HG03066 (cell line): ENCODE results near the gene SYT2.
"Not testable (repeated sequence)": the region's sequence is repeated elsewhere in the genome, so short reads cannot be mapped to it uniquely, and the experiment has no call there.

Source experiments
- ATAC-seq: cut with Tn5 transposase; IDR thresholded peaks from one replicate; pipeline ENCODE4 v1.9.1; 2021; ENCODE audit warnings: low read depth; ENCODE audit not compliant: unreplicated experiment

SYT2 gene

GRCh38 chr1:202645097-202645476, 65.2 kb downstream of the SYT2 start:
- ATAC-seq = no peak

GRCh38 chr1:202644219-202645096, 65.8 kb downstream of the SYT2 start:
- ATAC-seq = no peak

GRCh38 chr1:202643397-202644218, 66.6 kb downstream of the SYT2 start:
- no peak for ATAC-seq

- no peak for ATAC-seq
Observed at GRCh38 chr1:202642619-202643291, 67.5 kb downstream of the SYT2 start.

- ATAC-seq = no peak
Observed at GRCh38 chr1:202642212-202642611, 68.0 kb downstream of the SYT2 start.

GRCh38 chr1:202639500-202639899, 70.8 kb downstream of the SYT2 start:
- no peak for ATAC-seq

GRCh38 chr1:202638701-202639305, 71.5 kb downstream of the SYT2 start:
- ATAC-seq = not testable (repeated sequence)

GRCh38 chr1:202638019-202638700, 72.1 kb downstream of the SYT2 start:
- ATAC-seq = no peak

- not testable (repeated sequence) for ATAC-seq
Observed at GRCh38 chr1:202637321-202638018, 72.8 kb downstream of the SYT2 start.

- not testable (repeated sequence) for ATAC-seq
Observed at GRCh38 chr1:202636171-202636570, 74.1 kb downstream of the SYT2 start.

- no peak for ATAC-seq
Observed at GRCh38 chr1:202632241-202632640, 78.0 kb downstream of the SYT2 start.

- no peak for ATAC-seq
Observed at GRCh38 chr1:202631076-202631923, 79.0 kb downstream of the SYT2 start.

- ATAC-seq = no peak
Observed at GRCh38 chr1:202630541-202630940, 79.7 kb downstream of the SYT2 start.

- ATAC-seq = not testable (repeated sequence)
Observed at GRCh38 chr1:202630096-202630495, 80.2 kb downstream of the SYT2 start.

- peak; percentile 79 for ATAC-seq
Observed at GRCh38 chr1:202629257-202629811, 80.9 kb downstream of the SYT2 start.

- no peak for ATAC-seq
Observed at GRCh38 chr1:202628646-202629215, 81.5 kb downstream of the SYT2 start.

GRCh38 chr1:202627841-202628565, 82.3 kb downstream of the SYT2 start:
- ATAC-seq = no peak
